Endothelial cell (in vitro differentiated cells): ENCODE measurements around the gene TM9SF3. TPM values are rescaled to one million over a fixed set of nuclear protein-coding genes. Genes with fewer than 3 reads are reported as not detected.

Experiments
- DNase-seq: peaks from one replicate; pipeline ENCODE4 v3.0.0; 2021; ENCODE audit warnings: low spot score
- H3K27ac Mint-ChIP-seq: one replicate; pipeline ENCODE4 v1.8.0; 2021; ENCODE audit warnings: mixed read lengths, inconsistent platforms; ENCODE audit not compliant: unreplicated experiment
- H3K27me3 Mint-ChIP-seq: one replicate; pipeline ENCODE4 v1.8.0; 2021; ENCODE audit warnings: mild to moderate bottlenecking, moderate library complexity, mixed read lengths, inconsistent platforms; ENCODE audit not compliant: unreplicated experiment
- H3K36me3 Mint-ChIP-seq: one replicate; pipeline ENCODE4 v1.8.0; 2021; ENCODE audit warnings: mild to moderate bottlenecking, low read depth, mixed read lengths, inconsistent platforms; ENCODE audit not compliant: unreplicated experiment
- H3K4me1 Mint-ChIP-seq: one replicate; pipeline ENCODE4 v1.8.0; 2021; ENCODE audit warnings: mild to moderate bottlenecking, mixed read lengths, inconsistent platforms; ENCODE audit not compliant: unreplicated experiment
- H3K4me3 Mint-ChIP-seq: one replicate; pipeline ENCODE4 v1.8.0; 2021; ENCODE audit warnings: mild to moderate bottlenecking, mixed read lengths, inconsistent platforms; ENCODE audit not compliant: unreplicated experiment
- H3K9me3 Mint-ChIP-seq: one replicate; pipeline ENCODE4 v1.8.0; 2021; ENCODE audit warnings: mixed read lengths, inconsistent platforms; ENCODE audit not compliant: unreplicated experiment
- total RNA-seq: library from RNA; stranded (reverse); fragmentation: NEBNext Ultra II Directional; extraction: Animal tissue kit (Norgen Biotek cat#: 25700); gene quantifications from one replicate; pipeline ENCODE4 v1.2.1, GENCODE V29; 2021; ENCODE audit not compliant: unreplicated experiment
- TF ChIP-seq, protein P1 (sequence below): fragments of 200-600 bp; sonication (generic); IDR thresholded peaks from one replicate; pipeline ENCODE4 v1.5.0; 2021; ENCODE audit warnings: antibody characterized with exemption; ENCODE audit not compliant: unreplicated experiment

Gene TM9SF3
- total RNA-seq, 1 donor from 2014 or later, result 157 TPM

DNA sequence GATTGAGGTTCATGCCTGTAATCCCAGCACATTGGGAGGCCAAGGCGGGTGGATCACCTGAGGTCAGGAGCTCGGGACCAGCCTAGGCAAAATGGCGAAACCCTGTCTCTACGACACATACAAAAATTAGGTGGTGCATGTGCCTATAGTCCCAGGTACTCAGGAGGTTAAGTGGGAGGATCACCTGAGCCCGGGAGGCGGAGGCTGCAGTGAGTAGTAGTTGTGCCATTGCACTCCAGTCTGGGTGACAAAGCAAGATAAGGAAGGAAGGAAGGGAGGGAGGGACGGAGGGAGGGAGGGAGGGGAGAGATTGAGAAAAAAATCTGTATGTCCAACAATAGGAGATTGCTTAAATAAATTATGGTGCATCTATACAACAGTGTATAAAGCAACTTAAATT is 86.3 kb downstream of the TM9SF3 start:
- TF ChIP-seq, protein P1, sequence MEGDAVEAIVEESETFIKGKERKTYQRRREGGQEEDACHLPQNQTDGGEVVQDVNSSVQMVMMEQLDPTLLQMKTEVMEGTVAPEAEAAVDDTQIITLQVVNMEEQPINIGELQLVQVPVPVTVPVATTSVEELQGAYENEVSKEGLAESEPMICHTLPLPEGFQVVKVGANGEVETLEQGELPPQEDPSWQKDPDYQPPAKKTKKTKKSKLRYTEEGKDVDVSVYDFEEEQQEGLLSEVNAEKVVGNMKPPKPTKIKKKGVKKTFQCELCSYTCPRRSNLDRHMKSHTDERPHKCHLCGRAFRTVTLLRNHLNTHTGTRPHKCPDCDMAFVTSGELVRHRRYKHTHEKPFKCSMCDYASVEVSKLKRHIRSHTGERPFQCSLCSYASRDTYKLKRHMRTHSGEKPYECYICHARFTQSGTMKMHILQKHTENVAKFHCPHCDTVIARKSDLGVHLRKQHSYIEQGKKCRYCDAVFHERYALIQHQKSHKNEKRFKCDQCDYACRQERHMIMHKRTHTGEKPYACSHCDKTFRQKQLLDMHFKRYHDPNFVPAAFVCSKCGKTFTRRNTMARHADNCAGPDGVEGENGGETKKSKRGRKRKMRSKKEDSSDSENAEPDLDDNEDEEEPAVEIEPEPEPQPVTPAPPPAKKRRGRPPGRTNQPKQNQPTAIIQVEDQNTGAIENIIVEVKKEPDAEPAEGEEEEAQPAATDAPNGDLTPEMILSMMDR, result no peak
- H3K4me1 Mint-ChIP-seq, result peaks cover 7% of the 10 kb centered on the region
- no peaks in the 10 kb centered on the region for H3K36me3 Mint-ChIP-seq
- H3K4me3 Mint-ChIP-seq, result no peak overlapping the region
- DNase-seq, result no peak
- H3K27me3 Mint-ChIP-seq, result peaks cover 4% of the 10 kb centered on the region
- H3K27ac Mint-ChIP-seq, result no peak overlapping the region
- H3K9me3 Mint-ChIP-seq, result no peaks in the 10 kb centered on the region

DNA sequence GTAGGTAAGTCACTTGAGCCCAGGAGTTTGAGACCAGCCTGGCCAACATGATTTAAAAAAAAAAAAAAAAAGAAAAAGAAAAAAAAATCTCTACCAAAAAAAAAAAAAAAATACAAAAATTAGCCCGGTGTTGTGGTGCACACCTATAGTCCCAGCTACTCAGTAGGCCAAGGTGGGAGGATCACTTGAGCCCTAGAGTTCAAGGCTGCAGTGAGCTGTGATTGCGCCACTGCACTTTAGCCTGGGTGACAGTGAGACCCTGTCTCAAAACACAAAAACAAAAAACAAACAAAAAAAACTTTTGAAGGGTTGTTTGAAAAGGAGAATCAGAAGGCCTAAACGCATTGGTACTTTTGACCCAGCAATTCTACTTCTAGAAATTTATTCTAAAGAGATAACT is 86.8 kb downstream of the TM9SF3 start:
- no peak overlapping the region for H3K27ac Mint-ChIP-seq
- TF ChIP-seq, protein P1, result no peak

DNA sequence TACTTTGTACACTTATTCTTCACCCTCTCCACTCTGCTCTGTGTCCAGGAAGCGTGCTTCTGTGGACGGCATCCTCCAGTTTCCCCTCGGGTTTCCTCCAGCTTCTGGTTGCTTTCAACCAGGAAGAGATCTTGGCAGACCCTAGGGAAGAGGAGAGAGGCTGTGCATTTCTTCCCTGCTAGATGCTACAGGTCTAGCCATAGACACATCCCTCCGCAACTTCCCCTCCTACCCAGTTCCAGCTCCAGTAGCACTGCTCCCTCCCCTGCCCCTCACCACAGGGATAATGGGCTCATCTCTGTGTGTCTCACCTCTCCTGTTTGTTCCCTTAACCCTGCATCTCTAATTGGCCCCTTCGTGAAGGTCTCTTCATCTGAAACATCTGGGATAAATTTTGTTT is 89.4 kb downstream of the TM9SF3 start:
- no peak for DNase-seq
- TF ChIP-seq, protein P1, result no peak
- H3K4me3 Mint-ChIP-seq, result no peak overlapping the region
- no peak overlapping the region for H3K27ac Mint-ChIP-seq
- H3K36me3 Mint-ChIP-seq, result no peaks in the 10 kb centered on the region
- peaks cover 3% of the 10 kb centered on the region for H3K27me3 Mint-ChIP-seq
- no peaks in the 10 kb centered on the region for H3K9me3 Mint-ChIP-seq
- H3K4me1 Mint-ChIP-seq, result peaks cover 17% of the 10 kb centered on the region

More for the DNA sequence above, 86.8 kb downstream of the TM9SF3 start:
- Mint-ChIP-seq H3K36me3 (no peaks in the 10 kb centered on the region), H3K9me3 (no peaks in the 10 kb centered on the region), H3K4me3 (no peak overlapping the region), H3K4me1 (peaks cover 9% of the 10 kb centered on the region), H3K27me3 (peaks cover 4% of the 10 kb centered on the region)
- DNase-seq, result no peak

DNA sequence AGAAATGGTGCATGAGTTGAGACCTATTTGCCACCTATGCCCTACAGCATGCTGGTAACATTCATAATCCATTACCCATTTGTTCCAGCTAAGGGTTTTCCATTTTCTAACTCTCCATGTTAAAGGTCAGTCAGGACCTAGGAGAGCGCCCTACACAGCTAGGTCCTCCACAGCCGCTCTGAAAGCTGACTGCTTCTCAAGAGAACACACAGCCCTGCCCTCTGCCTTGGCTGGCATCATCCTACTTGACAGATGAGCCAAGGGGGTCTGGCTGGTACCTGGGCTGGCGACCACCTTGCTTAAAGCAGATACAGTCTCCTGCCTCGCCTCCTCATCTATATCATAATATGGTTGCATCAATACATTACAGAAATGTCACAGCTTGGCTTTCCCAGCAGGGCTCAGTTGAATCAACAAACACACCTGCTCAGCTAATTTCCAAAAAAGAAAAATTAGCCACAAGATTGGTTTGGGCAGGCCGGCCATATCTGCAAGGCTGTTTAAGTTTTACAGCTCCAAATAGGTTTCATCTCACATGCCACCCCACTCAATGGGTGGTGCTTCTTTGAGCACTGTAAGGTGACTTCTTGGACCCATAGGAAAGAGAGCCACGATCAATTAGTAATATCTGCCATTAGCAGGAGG is 90.4 kb downstream of the TM9SF3 start:
- no peaks in the 10 kb centered on the region for H3K9me3 Mint-ChIP-seq
- H3K4me1 Mint-ChIP-seq, result peaks cover 14% of the 10 kb centered on the region
- no peak overlapping the region for H3K4me3 Mint-ChIP-seq
- TF ChIP-seq, protein P1, result no peak
- H3K36me3 Mint-ChIP-seq, result no peaks in the 10 kb centered on the region
- no peak overlapping the region for H3K27ac Mint-ChIP-seq
- DNase-seq, result peak; percentile 55
- H3K27me3 Mint-ChIP-seq, result no peaks in the 10 kb centered on the region

DNA sequence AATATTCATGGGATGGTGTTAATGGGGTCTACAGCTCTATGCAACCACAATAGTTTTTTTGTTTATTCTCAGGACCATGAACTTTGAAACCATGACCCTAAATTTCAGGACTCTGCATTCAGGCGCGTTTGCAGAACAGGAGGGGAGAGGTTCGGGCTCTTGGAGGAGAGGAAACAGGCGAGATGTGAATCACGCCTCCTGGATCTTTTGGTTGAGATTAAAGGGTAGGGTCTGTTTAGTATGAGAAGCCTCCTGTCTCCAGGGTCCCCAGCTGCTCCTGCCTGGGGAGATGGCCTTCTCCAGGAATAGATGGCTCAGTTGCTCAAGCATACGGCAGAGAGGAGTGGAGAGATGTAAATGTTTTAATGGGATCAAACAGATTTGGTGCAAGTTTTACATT is 91.3 kb downstream of the TM9SF3 start:
- H3K9me3 Mint-ChIP-seq, result no peaks in the 10 kb centered on the region
- H3K27ac Mint-ChIP-seq, result no peak overlapping the region
- DNase-seq, result no peak
- H3K4me1 Mint-ChIP-seq, result peaks cover 14% of the 10 kb centered on the region
- H3K27me3 Mint-ChIP-seq, result no peaks in the 10 kb centered on the region
- H3K36me3 Mint-ChIP-seq, result no peaks in the 10 kb centered on the region
- TF ChIP-seq, protein P1, result no peak
- H3K4me3 Mint-ChIP-seq, result no peak overlapping the region
